PC-3 (cell line): ENCODE results near the gene PIGU. TPM values are rescaled to one million over a fixed set of nuclear protein-coding genes. Genes with fewer than 3 reads are reported as not detected.
"Not testable (repeated sequence)": the region's sequence is repeated elsewhere in the genome, so short reads cannot be mapped to it uniquely, and the experiment has no call there.

ENCODE experiments used
- ATAC-seq: fragments of 200-7000 bp; cut with Tn5 transposase; 2 replicates; pipeline ENCODE4 v1.9.1; 2020; ENCODE audit warnings: mild to moderate bottlenecking, moderate library complexity
- BruUV-seq: library from RNA; stranded (reverse); fragments of 400-500 nt; replicated peaks from 2 replicates; lab custom pipeline; 2021; lab: Mats Ljungman, UMichigan
- CTCF ChIA-PET: fragments of 300-600 bp; sonication (Branson Sonifier 250); formaldehyde crosslinking; loops from one replicate; lab custom pipeline; 2022; ENCODE audit warnings: antibody characterized with exemption; lab: Charles Lee
- POLR2A ChIA-PET: fragments of 300-600 bp; sonication (Branson Sonifier 250); formaldehyde crosslinking; loops from one replicate; lab custom pipeline; 2022; ENCODE audit warnings: antibody characterized with exemption; ENCODE audit not compliant: unreplicated experiment; lab: Charles Lee
- DNase-seq: peaks from one replicate; pipeline ENCODE4 v3.0.0-alpha.2; 2015
- H2AFZ ChIP-seq: fragments of 300-600 bp; sonication (generic); 2 replicates; pipeline ENCODE4 v1.6.0; 2016; ENCODE audit warnings: antibody characterized with exemption, low read length
- H3F3A ChIP-seq: fragments of 300-600 bp; sonication (generic); one replicate; pipeline ENCODE4 v1.6.0; 2017; ENCODE audit warnings: antibody characterized with exemption, low read length, control low read depth, mild to moderate bottlenecking; ENCODE audit not compliant: unreplicated experiment
- H3K27ac ChIP-seq: fragments of 300-600 bp; sonication (generic); 2 replicates; pipeline ENCODE4 v1.5.1; 2016; ENCODE audit warnings: mild to moderate bottlenecking, low read length
- H3K27me3 ChIP-seq: fragments of 300-600 bp; sonication (generic); 2 replicates; pipeline ENCODE4 v1.6.1; 2016; ENCODE audit warnings: low read length, mixed read lengths
- H3K36me3 ChIP-seq: fragments of 300-600 bp; sonication (generic); 2 replicates; pipeline ENCODE4 v1.6.1; 2016; ENCODE audit warnings: low read depth, mixed run types, low read length, mixed read lengths
- H3K4me1 ChIP-seq: fragments of 300-600 bp; sonication (generic); 2 replicates; pipeline ENCODE4 v1.5.1; 2016; ENCODE audit warnings: low read length; ENCODE audit not compliant: insufficient read depth
- H3K4me2 ChIP-seq: fragments of 300-600 bp; sonication (generic); 2 replicates; pipeline ENCODE4 v1.6.0; 2016; ENCODE audit warnings: low read length
- H3K4me3 ChIP-seq: fragments of 300-600 bp; sonication (generic); 2 replicates; pipeline ENCODE4 v1.5.1; 2016; ENCODE audit warnings: mild to moderate bottlenecking, low read length, mixed read lengths
- H3K79me2 ChIP-seq: fragments of 300-600 bp; sonication (generic); 2 replicates; pipeline ENCODE4 v1.6.1; 2017; ENCODE audit warnings: low read length, mixed read lengths
- H3K9ac ChIP-seq: fragments of 300-600 bp; sonication (generic); 2 replicates; pipeline ENCODE4 v1.6.0; 2016; ENCODE audit warnings: mild to moderate bottlenecking, low read length
- H3K9me2 ChIP-seq: fragments of 300-600 bp; sonication (generic); replicated peaks from 2 replicates; pipeline ENCODE4 v1.6.1; 2016; ENCODE audit warnings: mixed run types, low read length, mixed read lengths
- H3K9me3 ChIP-seq: fragments of 300-600 bp; sonication (generic); 2 replicates; pipeline ENCODE4 v1.6.1; 2016; ENCODE audit warnings: low read length, mixed read lengths
- H4K20me1 ChIP-seq: fragments of 300-600 bp; sonication (generic); 2 replicates; pipeline ENCODE4 v1.6.1; 2016; ENCODE audit warnings: low read length, mixed read lengths
- CTCF ChIP-seq: fragments of 300-600 bp; sonication (generic); conservative IDR thresholded peaks from 2 replicates; pipeline ENCODE4 v1.5.1; 2017; ENCODE audit warnings: antibody characterized with exemption, low read depth, mild to moderate bottlenecking, low read length
- EZH2 ChIP-seq: fragments of 300-600 bp; sonication (generic); IDR thresholded peaks from one replicate; pipeline ENCODE4 v1.6.1; 2017; ENCODE audit warnings: antibody characterized with exemption, mild to moderate bottlenecking, low read length; ENCODE audit not compliant: unreplicated experiment
- EZH2phosphoT487 ChIP-seq: fragments of 300-600 bp; sonication (generic); IDR thresholded peaks from 2 replicates; pipeline ENCODE4 v1.6.1; 2018; ENCODE audit warnings: mild to moderate bottlenecking, antibody characterized with exemption, low read length, borderline replicate concordance
- intact Hi-C: fragments of 100-400 bp; cut with micrococcal nuclease; formaldehyde crosslinking; loops from 2 replicates; pipeline ENCODE4 v1.9.0; 2023
- total RNA-seq: library from RNA; depleted of rRNA; stranded (reverse); fragments of >200 nt; gene quantifications from 2 replicates; pipeline ENCODE4 v1.2.3, GENCODE V29; 2014

The PIGU gene
- total RNA-seq, 1 experiment from 2014 or later: 24.5 TPM

- Histone ChIP-seq H3K4me2 (peak overlapping the region; percentile 64), H3K9me2 (no peaks in the 10 kb centered on the region), H3K9ac (peak overlapping the region; percentile 10; the same call in 1 of the 2 replicates), H3K4me1 (peaks cover 21% of the 10 kb centered on the region), H3K9me3 (no peaks in the 10 kb centered on the region), H3K27me3 (no peaks in the 10 kb centered on the region), H3K27ac (peak overlapping the region; percentile 81), H3F3A (peaks cover 7% of the 10 kb centered on the region), H3K4me3 (no peak overlapping the region), H3K79me2 (no peaks in the 10 kb centered on the region), H3K36me3 (peaks cover 11% of the 10 kb centered on the region; the same call in 1 of the 2 replicates), H2AFZ (no peak overlapping the region), H4K20me1 (no peaks in the 10 kb centered on the region)
- CTCF ChIA-PET: interaction anchor here (0.5 to 1.1 kb wide), 2 partner anchors 86 to 231 kb away, joined by 3 read pairs; no protein-coding TSS in a partner anchor
- no peak for TF ChIP-seq EZH2
- TF ChIP-seq CTCF: no peak
- no peak for TF ChIP-seq EZH2phosphoT487
- DNase-seq: peak; percentile 92
- intact Hi-C loops: no loop called here
- ATAC-seq: peak; percentile 94
- POLR2A ChIA-PET: interaction anchor here (0.6 kb wide), 1 partner anchor 79 kb away, joined by 9 read pairs; no protein-coding TSS in a partner anchor
- no TSS peak for BruUV-seq
Observed at GRCh38 chr20:34621383-34622367, 55.2 kb downstream of the PIGU start.

DNA sequence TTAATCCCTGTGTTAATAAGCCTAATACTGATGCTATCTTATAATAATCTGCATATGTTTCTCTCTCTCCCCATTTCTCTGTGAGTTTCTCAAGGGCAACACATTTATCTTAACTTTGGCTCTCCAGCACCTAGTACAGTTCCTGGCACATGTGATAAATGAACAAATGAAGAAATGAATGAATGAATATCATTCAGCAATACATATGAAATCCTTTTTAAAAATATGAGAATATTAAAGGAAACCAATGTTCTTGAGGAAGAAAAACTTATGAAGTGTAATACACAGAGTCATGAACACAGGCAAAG lies 55.9 kb downstream of the PIGU start:
- Histone ChIP-seq H3K9me2 (no peaks in the 10 kb centered on the region), H3K27me3 (no peaks in the 10 kb centered on the region), H3K4me3 (no peak overlapping the region), H3K4me2 (peak overlapping the region; percentile 64; the same call in 1 of the 2 replicates), H3K9me3 (no peaks in the 10 kb centered on the region), H3K9ac (no peak overlapping the region), H3K4me1 (peaks cover 21% of the 10 kb centered on the region), H3K79me2 (no peaks in the 10 kb centered on the region), H3K36me3 (peaks cover 16% of the 10 kb centered on the region; the same call in 1 of the 2 replicates), H2AFZ (no peak overlapping the region), H3F3A (peaks cover 7% of the 10 kb centered on the region), H3K27ac (peak overlapping the region; percentile 81), H4K20me1 (no peaks in the 10 kb centered on the region)
- no TSS peak for BruUV-seq
- TF ChIP-seq CTCF: no peak
- intact Hi-C loops: no loop called here
- ATAC-seq (no peak), DNase-seq (no peak)
- CTCF ChIA-PET: no interaction called here
- POLR2A ChIA-PET: interaction anchor here (0.6 kb wide), 1 partner anchor 80 kb away, joined by 9 read pairs; no protein-coding TSS in a partner anchor

- Histone ChIP-seq H3K27ac (no peak overlapping the region), H3K79me2 (no peaks in the 10 kb centered on the region), H3K9ac (no peak overlapping the region), H3K4me2 (no peak overlapping the region), H4K20me1 (no peaks in the 10 kb centered on the region), H3K36me3 (peaks cover 16% of the 10 kb centered on the region; the same call in 1 of the 2 replicates), H3K27me3 (no peaks in the 10 kb centered on the region), H2AFZ (no peak overlapping the region), H3K9me2 (no peaks in the 10 kb centered on the region), H3F3A (peaks cover 7% of the 10 kb centered on the region), H3K4me3 (no peak overlapping the region), H3K4me1 (peaks cover 21% of the 10 kb centered on the region), H3K9me3 (no peaks in the 10 kb centered on the region)
- DNase-seq (no peak), ATAC-seq (no peak)
- intact Hi-C loops: no loop called here
- CTCF ChIA-PET: no interaction called here
- POLR2A ChIA-PET: no interaction called here
- TF ChIP-seq EZH2: no peak
- TF ChIP-seq EZH2phosphoT487: no peak
- TF ChIP-seq CTCF: no peak
- BruUV-seq: no TSS peak
Observed at GRCh38 chr20:34618676-34619075, 58.2 kb downstream of the PIGU start.

GRCh38 chr20:34616913-34617312 lies 60.0 kb downstream of the PIGU start:
- ATAC-seq, CTCF ChIA-PET, POLR2A ChIA-PET, H3K27me3 ChIP-seq, H3F3A ChIP-seq, intact Hi-C loops, H3K79me2 ChIP-seq, DNase-seq, H3K27ac ChIP-seq, H2AFZ ChIP-seq, H3K4me2 ChIP-seq, H3K9me3 ChIP-seq, H3K9ac ChIP-seq, H3K9me2 ChIP-seq, H3K36me3 ChIP-seq, H4K20me1 ChIP-seq, H3K4me3 ChIP-seq, BruUV-seq: not testable (repeated sequence)
- H3K4me1 ChIP-seq: peaks cover 13% of the 10 kb centered on the region
